ENCODE measurements around the gene AEBP1.

- TF ChIP-seq CTCF (IDR thresholded peaks at IDR 0.05; ENCODE audit: insufficient read depth, low read length) = no peak
- TF ChIP-seq REST (IDR thresholded peaks at IDR 0.05; ENCODE audit: insufficient replicate concordance, low read depth) = no peak
These were observed 27.9 kb downstream of the AEBP1 start for GRCh38 chr7:44132039-44132438.

All from HL-60 (cell line).